ENCODE results near the gene SLC4A7.
A peak's percentile ranks its signal among the peaks of the same experiment; 100 is the strongest.

Gene SLC4A7

DNA sequence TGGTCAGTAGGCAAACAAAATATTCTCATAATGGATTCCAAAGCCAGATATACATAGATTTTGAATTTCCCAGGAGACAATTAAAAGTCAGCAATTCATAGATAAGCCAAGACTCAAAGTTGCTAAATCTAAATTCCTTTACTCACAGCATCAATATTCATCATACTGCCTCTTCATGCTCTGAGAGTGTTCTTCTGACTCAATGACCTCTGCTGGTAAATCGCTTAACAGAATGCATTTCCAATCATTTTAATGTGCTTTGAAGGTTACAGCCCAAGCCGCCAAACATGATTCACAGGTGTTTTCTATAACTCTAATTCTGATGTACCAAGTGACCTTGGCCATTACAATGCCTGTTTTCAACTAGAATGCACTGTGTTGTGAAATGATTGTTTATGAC, 24.2 kb upstream of the SLC4A7 start:
- no peak overlapping the region for H3K18ac ChIP-seq (ENCODE audit: low read length)
- no peak overlapping the region for H3K9ac ChIP-seq (ENCODE audit: low read length)
- H3K4me2 ChIP-seq (ENCODE audit: low read length): no peak overlapping the region
- no peak overlapping the region for H4K5ac ChIP-seq (ENCODE audit: low read length)
- H3K36me3 ChIP-seq (ENCODE audit: control insufficient read depth, insufficient read depth, low read length): no peaks in the 10 kb centered on the region
- no peak overlapping the region for H4K8ac ChIP-seq (ENCODE audit: low read depth, low read length)
- no peak overlapping the region for H3K4me3 ChIP-seq (ENCODE audit: low read length)
- no peak overlapping the region for H2BK15ac ChIP-seq (replicated peaks; ENCODE audit: low read depth)
- peaks cover 10% of the 10 kb centered on the region for H3K4me1 ChIP-seq (ENCODE audit: control insufficient read depth, low read depth, low read length)
- no peaks in the 10 kb centered on the region for H3K79me1 ChIP-seq (ENCODE audit: low read length)
- H2AK5ac ChIP-seq (ENCODE audit: low read length): no peak overlapping the region
- H3K27me3 ChIP-seq (ENCODE audit: insufficient read depth, low read length, poor library complexity): no peaks in the 10 kb centered on the region
- no peak for DNase-seq
- H3K4ac ChIP-seq (ENCODE audit: low read depth, low read length): no peak overlapping the region
- no peak overlapping the region for H2BK120ac ChIP-seq (ENCODE audit: low read depth, low read length)
- WGBS (ENCODE audit: extremely low coverage, insufficient coverage, low lambda C conversion rate): no CpG with 5 or more reads among the region's 2 CpGs
- no peak overlapping the region for H3K23ac ChIP-seq (ENCODE audit: low read length)
- no peak overlapping the region for H3K27ac ChIP-seq (ENCODE audit: low read depth, low read length)
- H3K79me2 ChIP-seq (ENCODE audit: control insufficient read depth, insufficient read depth, low read length): no peaks in the 10 kb centered on the region
- H3K56ac ChIP-seq (ENCODE audit: low read length): no peak overlapping the region
- H2BK5ac ChIP-seq (ENCODE audit: low read length): no peak overlapping the region

- H3K9ac ChIP-seq (ENCODE audit: low read length): no peak overlapping the region
- H3K79me2 ChIP-seq (ENCODE audit: control insufficient read depth, insufficient read depth, low read length): no peaks in the 10 kb centered on the region
- H3K4me2 ChIP-seq (ENCODE audit: low read length): no peak overlapping the region
- no peak overlapping the region for H3K23ac ChIP-seq (ENCODE audit: low read length)
- no CpG with 5 or more reads among the region's 2 CpGs for WGBS (ENCODE audit: extremely low coverage, insufficient coverage, low lambda C conversion rate)
- no peaks in the 10 kb centered on the region for H3K36me3 ChIP-seq (ENCODE audit: control insufficient read depth, insufficient read depth, low read length)
- no peak overlapping the region for H4K8ac ChIP-seq (ENCODE audit: low read depth, low read length)
- no peak overlapping the region for H2BK15ac ChIP-seq (replicated peaks; ENCODE audit: low read depth)
- H3K18ac ChIP-seq (ENCODE audit: low read length): no peak overlapping the region
- no peak overlapping the region for H2BK120ac ChIP-seq (ENCODE audit: low read depth, low read length)
- no peak overlapping the region for H3K4ac ChIP-seq (ENCODE audit: low read depth, low read length)
- H3K56ac ChIP-seq (ENCODE audit: low read length): no peak overlapping the region
- no peaks in the 10 kb centered on the region for H3K27me3 ChIP-seq (ENCODE audit: insufficient read depth, low read length, poor library complexity)
- peaks cover 10% of the 10 kb centered on the region for H3K4me1 ChIP-seq (ENCODE audit: control insufficient read depth, low read depth, low read length)
- no peak overlapping the region for H4K5ac ChIP-seq (ENCODE audit: low read length)
- H3K27ac ChIP-seq (ENCODE audit: low read depth, low read length): no peak overlapping the region
- H3K4me3 ChIP-seq (ENCODE audit: low read length): no peak overlapping the region
- H2AK5ac ChIP-seq (ENCODE audit: low read length): no peak overlapping the region
- no peak for DNase-seq
- H2BK5ac ChIP-seq (ENCODE audit: low read length): no peak overlapping the region
- no peaks in the 10 kb centered on the region for H3K79me1 ChIP-seq (ENCODE audit: low read length)
These were observed 23.5 kb upstream of the SLC4A7 start for GRCh38 chr3:27507515-27508266.

DNA sequence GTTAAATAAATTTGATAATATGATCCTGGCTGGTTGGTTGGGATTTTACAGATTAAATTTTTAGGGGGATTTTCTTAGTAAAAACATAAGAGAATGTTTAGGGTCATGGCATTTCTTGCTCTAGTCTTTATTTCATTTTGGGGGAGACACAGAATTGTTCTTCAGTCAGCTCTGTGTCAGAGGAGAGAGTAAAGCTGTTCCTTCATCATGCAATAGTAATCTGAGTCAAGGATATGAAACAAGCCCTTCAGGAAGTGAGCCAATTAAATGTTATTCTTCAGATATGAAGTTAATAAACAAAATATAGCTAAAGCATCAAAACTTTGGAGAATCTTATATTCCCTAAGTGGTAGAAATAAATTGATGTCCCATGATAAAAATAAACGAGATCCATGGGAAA, 22.9 kb upstream of the SLC4A7 start:
- H2BK120ac ChIP-seq (ENCODE audit: low read depth, low read length): no peak overlapping the region
- WGBS (ENCODE audit: extremely low coverage, insufficient coverage, low lambda C conversion rate): no CpG with 5 or more reads among the region's 1 CpG

DNA sequence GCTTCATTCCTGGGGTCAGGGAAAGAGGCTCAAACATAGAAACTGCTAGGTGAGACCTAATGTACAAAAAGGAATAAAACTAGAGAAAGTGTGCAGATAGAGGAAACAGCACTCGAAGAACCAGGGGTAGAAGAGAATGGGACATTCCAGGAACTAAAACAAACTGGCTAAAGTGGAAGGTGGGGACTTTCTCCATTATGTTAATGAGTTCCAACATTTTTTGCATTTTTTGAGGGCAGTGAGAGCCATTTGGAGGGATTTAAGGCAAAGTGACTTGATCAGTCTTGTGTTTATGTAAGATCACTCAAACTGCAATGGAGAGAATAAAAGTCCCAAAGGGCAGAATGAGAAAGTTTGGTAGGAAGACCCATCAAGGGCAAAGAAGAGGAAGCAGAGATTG, 20.6 kb upstream of the SLC4A7 start:
- no peak overlapping the region for H4K8ac ChIP-seq (ENCODE audit: low read depth, low read length)
- H2BK15ac ChIP-seq (replicated peaks; ENCODE audit: low read depth): no peak overlapping the region
- no peaks in the 10 kb centered on the region for H3K79me2 ChIP-seq (ENCODE audit: control insufficient read depth, insufficient read depth, low read length)
- no peak overlapping the region for H3K9ac ChIP-seq (ENCODE audit: low read length)
- peak; percentile 71 for DNase-seq
- no CpG with 5 or more reads among the region's 1 CpG for WGBS (ENCODE audit: extremely low coverage, insufficient coverage, low lambda C conversion rate)
- H2BK5ac ChIP-seq (ENCODE audit: low read length): no peak overlapping the region
- H3K4me2 ChIP-seq (ENCODE audit: low read length): no peak overlapping the region
- no peak overlapping the region for H3K4ac ChIP-seq (ENCODE audit: low read depth, low read length)
- H3K4me3 ChIP-seq (ENCODE audit: low read length): no peak overlapping the region
- no peak overlapping the region for H2AK5ac ChIP-seq (ENCODE audit: low read length)
- H3K56ac ChIP-seq (ENCODE audit: low read length): peak overlapping the region; percentile 17
- H3K79me1 ChIP-seq (ENCODE audit: low read length): no peaks in the 10 kb centered on the region
- H3K23ac ChIP-seq (ENCODE audit: low read length): no peak overlapping the region
- H4K5ac ChIP-seq (ENCODE audit: low read length): no peak overlapping the region
- no peak overlapping the region for H3K18ac ChIP-seq (ENCODE audit: low read length)
- no peak overlapping the region for H2BK120ac ChIP-seq (ENCODE audit: low read depth, low read length)
- H3K27ac ChIP-seq (ENCODE audit: low read depth, low read length): peak overlapping the region; percentile 17
- H3K27me3 ChIP-seq (ENCODE audit: insufficient read depth, low read length, poor library complexity): no peaks in the 10 kb centered on the region
- H3K4me1 ChIP-seq (ENCODE audit: control insufficient read depth, low read depth, low read length): peaks cover 10% of the 10 kb centered on the region
- no peaks in the 10 kb centered on the region for H3K36me3 ChIP-seq (ENCODE audit: control insufficient read depth, insufficient read depth, low read length)

More for the DNA sequence above, 22.9 kb upstream of the SLC4A7 start:
- H3K79me2 ChIP-seq (ENCODE audit: control insufficient read depth, insufficient read depth, low read length): no peaks in the 10 kb centered on the region
- H3K4me1 ChIP-seq (ENCODE audit: control insufficient read depth, low read depth, low read length): peaks cover 10% of the 10 kb centered on the region
- H3K56ac ChIP-seq (ENCODE audit: low read length): no peak overlapping the region
- H4K5ac ChIP-seq (ENCODE audit: low read length): no peak overlapping the region
- H3K9ac ChIP-seq (ENCODE audit: low read length): no peak overlapping the region
- no peak overlapping the region for H4K8ac ChIP-seq (ENCODE audit: low read depth, low read length)
- no peak overlapping the region for H3K4ac ChIP-seq (ENCODE audit: low read depth, low read length)
- H3K36me3 ChIP-seq (ENCODE audit: control insufficient read depth, insufficient read depth, low read length): no peaks in the 10 kb centered on the region
- no peaks in the 10 kb centered on the region for H3K27me3 ChIP-seq (ENCODE audit: insufficient read depth, low read length, poor library complexity)
- no peak overlapping the region for H3K4me2 ChIP-seq (ENCODE audit: low read length)
- no peak for DNase-seq
- H3K23ac ChIP-seq (ENCODE audit: low read length): no peak overlapping the region
- no peak overlapping the region for H2BK5ac ChIP-seq (ENCODE audit: low read length)
- no peak overlapping the region for H3K4me3 ChIP-seq (ENCODE audit: low read length)
- no peaks in the 10 kb centered on the region for H3K79me1 ChIP-seq (ENCODE audit: low read length)
- H3K27ac ChIP-seq (ENCODE audit: low read depth, low read length): no peak overlapping the region
- H2BK15ac ChIP-seq (replicated peaks; ENCODE audit: low read depth): no peak overlapping the region
- no peak overlapping the region for H3K18ac ChIP-seq (ENCODE audit: low read length)
- H2AK5ac ChIP-seq (ENCODE audit: low read length): no peak overlapping the region

- H3K4ac ChIP-seq (ENCODE audit: low read depth, low read length): no peak overlapping the region
- H3K4me1 ChIP-seq (ENCODE audit: control insufficient read depth, low read depth, low read length): peaks cover 10% of the 10 kb centered on the region
- H3K18ac ChIP-seq (ENCODE audit: low read length): no peak overlapping the region
- no peaks in the 10 kb centered on the region for H3K79me2 ChIP-seq (ENCODE audit: control insufficient read depth, insufficient read depth, low read length)
- WGBS (ENCODE audit: extremely low coverage, insufficient coverage, low lambda C conversion rate): no CpG with 5 or more reads among the region's 5 CpGs
- H3K23ac ChIP-seq (ENCODE audit: low read length): no peak overlapping the region
- no peaks in the 10 kb centered on the region for H3K27me3 ChIP-seq (ENCODE audit: insufficient read depth, low read length, poor library complexity)
- no peaks in the 10 kb centered on the region for H3K79me1 ChIP-seq (ENCODE audit: low read length)
- H4K5ac ChIP-seq (ENCODE audit: low read length): no peak overlapping the region
- H2BK120ac ChIP-seq (ENCODE audit: low read depth, low read length): no peak overlapping the region
- H3K4me2 ChIP-seq (ENCODE audit: low read length): no peak overlapping the region
- H2BK5ac ChIP-seq (ENCODE audit: low read length): no peak overlapping the region
- no peak overlapping the region for H4K8ac ChIP-seq (ENCODE audit: low read depth, low read length)
- H2AK5ac ChIP-seq (ENCODE audit: low read length): no peak overlapping the region
- no peak overlapping the region for H3K9ac ChIP-seq (ENCODE audit: low read length)
- no peak overlapping the region for H3K27ac ChIP-seq (ENCODE audit: low read depth, low read length)
- no peak overlapping the region for H3K4me3 ChIP-seq (ENCODE audit: low read length)
- no peak for DNase-seq
- no peak overlapping the region for H3K56ac ChIP-seq (ENCODE audit: low read length)
- no peaks in the 10 kb centered on the region for H3K36me3 ChIP-seq (ENCODE audit: control insufficient read depth, insufficient read depth, low read length)
- H2BK15ac ChIP-seq (replicated peaks; ENCODE audit: low read depth): no peak overlapping the region
These were observed 19.3 kb upstream of the SLC4A7 start for GRCh38 chr3:27503526-27503925.

DNA sequence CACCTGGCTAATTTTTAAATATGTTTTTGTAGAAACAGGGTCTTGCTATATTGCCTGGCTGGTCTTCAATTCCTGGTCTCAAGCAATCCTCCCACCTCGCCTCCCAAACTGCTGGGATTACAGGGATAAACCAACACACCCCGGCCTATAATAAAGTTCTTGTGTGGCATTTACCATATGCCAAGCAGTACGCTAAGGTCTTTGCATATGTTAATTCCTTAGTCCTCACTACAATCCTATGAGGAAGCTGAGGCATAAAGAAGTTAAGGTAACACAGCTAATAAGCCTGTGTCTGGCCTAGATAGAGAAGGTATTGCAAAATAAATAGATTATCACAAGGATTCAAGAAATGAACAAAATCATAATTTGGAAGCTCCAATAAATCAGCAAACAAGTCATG, 17.6 kb upstream of the SLC4A7 start:
- H3K36me3 ChIP-seq (ENCODE audit: control insufficient read depth, insufficient read depth, low read length): no peaks in the 10 kb centered on the region
- no peak overlapping the region for H2BK5ac ChIP-seq (ENCODE audit: low read length)
- no peak overlapping the region for H3K27ac ChIP-seq (ENCODE audit: low read depth, low read length)
- H3K23ac ChIP-seq (ENCODE audit: low read length): no peak overlapping the region
- no peaks in the 10 kb centered on the region for H3K79me2 ChIP-seq (ENCODE audit: control insufficient read depth, insufficient read depth, low read length)
- no peak overlapping the region for H2BK120ac ChIP-seq (ENCODE audit: low read depth, low read length)
- H3K79me1 ChIP-seq (ENCODE audit: low read length): no peaks in the 10 kb centered on the region
- no peaks in the 10 kb centered on the region for H3K27me3 ChIP-seq (ENCODE audit: insufficient read depth, low read length, poor library complexity)
- H3K4ac ChIP-seq (ENCODE audit: low read depth, low read length): no peak overlapping the region
- H2AK5ac ChIP-seq (ENCODE audit: low read length): no peak overlapping the region
- no peak overlapping the region for H4K8ac ChIP-seq (ENCODE audit: low read depth, low read length)
- no peak overlapping the region for H3K4me3 ChIP-seq (ENCODE audit: low read length)
- H2BK15ac ChIP-seq (replicated peaks; ENCODE audit: low read depth): no peak overlapping the region
- H3K9ac ChIP-seq (ENCODE audit: low read length): no peak overlapping the region
- no peak for DNase-seq
- no peak overlapping the region for H3K4me2 ChIP-seq (ENCODE audit: low read length)
- no peak overlapping the region for H3K18ac ChIP-seq (ENCODE audit: low read length)
- no CpG with 5 or more reads among the region's 3 CpGs for WGBS (ENCODE audit: extremely low coverage, insufficient coverage, low lambda C conversion rate)
- H4K5ac ChIP-seq (ENCODE audit: low read length): no peak overlapping the region
- H3K4me1 ChIP-seq (ENCODE audit: control insufficient read depth, low read depth, low read length): peaks cover 10% of the 10 kb centered on the region
- no peak overlapping the region for H3K56ac ChIP-seq (ENCODE audit: low read length)

Measured in mesendoderm (in vitro differentiated cells).